ENCODE data around the gene MOB1A.

MOB1A gene

DNA sequence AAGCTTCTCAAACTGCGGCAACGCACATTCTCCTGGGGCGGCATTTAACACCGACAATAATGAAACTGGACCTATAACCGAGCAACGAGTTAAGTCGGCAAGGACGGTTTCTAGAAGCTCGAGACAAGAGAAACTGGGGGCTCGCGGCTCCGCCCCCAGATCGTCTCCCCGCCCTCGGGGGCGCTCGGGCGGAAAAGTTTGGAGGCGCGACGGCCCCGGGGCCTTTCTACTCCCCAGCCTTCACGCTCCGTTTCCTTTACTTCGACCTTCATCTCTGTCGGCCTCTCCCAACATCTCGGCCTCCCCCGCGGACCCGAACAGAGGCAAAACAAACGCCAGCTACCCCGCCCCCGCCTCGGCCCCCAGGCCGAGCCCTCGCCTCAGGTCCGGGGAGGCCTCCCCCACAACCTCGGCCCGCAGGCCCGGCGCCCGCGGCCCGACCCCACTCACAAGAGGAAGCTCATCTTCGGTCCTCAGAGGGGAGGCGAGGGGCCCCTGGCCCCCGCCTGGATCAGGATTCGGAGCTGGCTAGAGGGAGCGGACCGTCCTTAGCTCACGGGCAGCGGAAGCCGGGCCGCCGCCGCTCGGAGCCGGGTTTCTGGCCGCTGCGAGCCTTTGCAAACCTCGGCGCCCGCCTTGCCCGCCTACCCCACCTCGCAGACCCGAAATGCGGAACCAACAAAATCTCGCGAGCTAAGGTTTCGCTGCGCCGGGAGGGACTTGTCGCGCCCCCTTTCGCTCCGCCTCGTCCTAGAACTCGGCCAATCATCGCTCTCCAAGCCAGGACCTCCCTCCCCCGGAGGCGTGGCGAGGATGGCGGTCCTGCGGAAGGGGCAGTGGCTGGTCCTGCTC, at the start of gene MOB1A:
Gene MOB1A (minus strand): TSS at position 669 of the 852 bp plus-strand sequence. CDS start 205 bp downstream, at position 464.
- Histone ChIP-seq H3K9me3 (ENCODE audit: low read length) (no peaks in the 10 kb centered on the region), H3K36me3 (ENCODE audit: insufficient read depth, low read length) (no peaks in the 10 kb centered on the region), H3K4me3 (ENCODE audit: low read depth in 1 of 2, low read length in 2 of 2) (peak within 1 kb of the TSS; percentile 73 to 99), H3K27ac (ENCODE audit: low read depth, low read length) (peak within 1 kb of the TSS; percentile 89), H3K9ac (ENCODE audit: low read length) (peak within 1 kb of the TSS; percentile 80), H3K4me1 (ENCODE audit: insufficient read depth, low read length) (peaks cover 22% of the 10 kb centered on the region), H3K27me3 (ENCODE audit: control insufficient read depth in 1 of 2, insufficient read depth in 2 of 2, low read length in 2 of 2) (no peaks in the 10 kb centered on the region)

DNA sequence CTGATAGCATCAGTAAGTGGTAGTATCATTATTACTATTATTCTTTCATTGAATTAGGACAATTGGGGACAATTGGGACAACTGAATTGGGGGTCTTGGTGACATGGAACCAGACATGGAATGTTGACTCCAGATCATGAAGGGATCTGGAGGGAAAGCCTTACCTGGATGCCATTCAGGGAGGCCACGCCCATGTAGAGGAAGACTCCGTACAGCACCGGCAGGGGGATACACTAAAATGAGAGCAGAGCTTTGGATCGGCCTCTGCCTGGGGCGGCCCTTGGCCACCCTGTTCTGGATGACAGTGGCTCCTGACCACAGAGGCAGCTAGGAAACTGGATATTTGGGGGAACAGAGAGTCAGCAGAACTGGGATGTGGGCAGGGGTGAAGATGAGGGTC, 49.0 kb upstream of the MOB1A start:
- no peak overlapping the region for H3K4me3 ChIP-seq (ENCODE audit: low read depth in 1 of 2, low read length in 2 of 2)
- no peak overlapping the region for H3K27ac ChIP-seq (ENCODE audit: low read depth, low read length)

DNA sequence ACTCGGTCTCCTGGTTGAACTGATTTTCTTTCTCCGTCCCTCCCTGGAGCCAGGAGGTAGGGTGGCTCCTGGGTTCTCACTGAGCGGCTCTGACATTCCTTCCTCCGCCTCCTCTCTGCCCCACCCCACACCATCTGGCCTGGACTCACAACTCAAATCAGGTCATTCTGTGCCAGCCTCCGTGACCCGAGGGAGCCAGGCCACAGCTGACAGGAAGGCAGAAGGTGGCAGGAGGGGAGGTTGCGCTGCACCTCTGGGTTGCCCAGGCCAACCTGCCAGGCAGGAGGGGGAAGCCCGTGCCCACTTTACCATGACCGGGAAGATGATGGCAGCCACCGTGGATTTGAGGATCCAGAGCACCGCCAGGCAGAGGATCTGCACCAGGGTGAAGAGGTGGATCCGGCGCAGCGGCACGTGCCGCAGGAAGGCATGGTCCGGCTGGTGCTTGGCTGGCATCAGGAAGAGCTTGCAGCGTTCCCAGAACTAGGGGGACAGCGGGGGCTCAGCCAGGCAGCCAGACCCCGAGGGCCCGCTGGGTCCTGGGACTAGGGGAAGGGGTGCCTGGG, 48.1 kb upstream of the MOB1A start:
- H3K4me1 ChIP-seq (ENCODE audit: insufficient read depth, low read length) = no peaks in the 10 kb centered on the region
- H3K36me3 ChIP-seq (ENCODE audit: insufficient read depth, low read length) = no peaks in the 10 kb centered on the region
- no peak overlapping the region for H3K27ac ChIP-seq (ENCODE audit: low read depth, low read length)
- H3K9ac ChIP-seq (ENCODE audit: low read length) = no peak overlapping the region
- no peak overlapping the region for H3K4me3 ChIP-seq (ENCODE audit: low read depth in 1 of 2, low read length in 2 of 2)
- no peaks in the 10 kb centered on the region for H3K9me3 ChIP-seq (ENCODE audit: low read length)
- no peaks in the 10 kb centered on the region for H3K27me3 ChIP-seq (ENCODE audit: control insufficient read depth in 1 of 2, insufficient read depth in 2 of 2, low read length in 2 of 2)

More for the DNA sequence above, 49.0 kb upstream of the MOB1A start:
- no peak overlapping the region for H3K9ac ChIP-seq (ENCODE audit: low read length)
- no peaks in the 10 kb centered on the region for H3K4me1 ChIP-seq (ENCODE audit: insufficient read depth, low read length)
- H3K27me3 ChIP-seq (ENCODE audit: control insufficient read depth in 1 of 2, insufficient read depth in 2 of 2, low read length in 2 of 2) = no peaks in the 10 kb centered on the region
- H3K36me3 ChIP-seq (ENCODE audit: insufficient read depth, low read length) = no peaks in the 10 kb centered on the region
- no peaks in the 10 kb centered on the region for H3K9me3 ChIP-seq (ENCODE audit: low read length)

DNA sequence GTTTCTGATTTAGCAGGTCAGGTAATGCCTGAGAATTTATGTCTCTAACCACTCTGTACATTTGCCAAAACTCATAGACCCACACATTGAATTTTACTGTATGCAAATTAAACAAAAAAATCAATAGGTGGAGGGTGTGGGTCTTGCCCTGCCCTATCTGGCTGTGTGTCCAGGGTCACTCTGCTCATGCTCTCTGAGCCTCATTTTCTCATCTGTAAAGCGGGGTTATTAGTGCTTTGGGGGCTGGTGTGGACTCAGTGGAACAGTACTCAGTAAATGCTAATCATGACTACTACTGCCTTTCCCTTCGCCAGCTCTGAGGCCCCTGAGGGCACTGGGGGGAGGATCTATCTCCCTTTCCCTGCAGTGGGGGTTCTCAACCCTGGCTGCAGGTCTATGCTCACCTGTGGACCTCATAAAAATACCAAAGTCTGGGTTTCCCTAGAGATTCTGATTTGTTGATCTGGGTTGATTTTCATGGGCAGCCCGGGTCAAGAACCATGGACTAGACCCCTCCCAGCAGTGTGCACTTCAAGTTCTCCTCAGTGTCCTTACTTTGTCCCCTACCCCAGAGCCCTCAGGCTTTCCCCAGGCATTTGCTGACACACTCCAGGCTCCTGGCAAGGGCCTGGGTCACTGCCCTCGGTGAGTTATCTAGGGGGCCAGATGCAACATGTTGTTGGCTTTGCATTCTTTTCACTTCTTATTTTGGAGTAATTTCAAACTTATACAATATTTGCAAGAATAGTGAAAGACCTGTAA, 47.2 kb upstream of the MOB1A start:
- Histone ChIP-seq H3K9me3 (ENCODE audit: low read length) (no peaks in the 10 kb centered on the region), H3K4me3 (ENCODE audit: low read depth in 1 of 2, low read length in 2 of 2) (no peak overlapping the region), H3K36me3 (ENCODE audit: insufficient read depth, low read length) (no peaks in the 10 kb centered on the region), H3K27ac (ENCODE audit: low read depth, low read length) (no peak overlapping the region), H3K4me1 (ENCODE audit: insufficient read depth, low read length) (no peaks in the 10 kb centered on the region), H3K27me3 (ENCODE audit: control insufficient read depth in 1 of 2, insufficient read depth in 2 of 2, low read length in 2 of 2) (no peaks in the 10 kb centered on the region), H3K9ac (ENCODE audit: low read length) (no peak overlapping the region)

DNA sequence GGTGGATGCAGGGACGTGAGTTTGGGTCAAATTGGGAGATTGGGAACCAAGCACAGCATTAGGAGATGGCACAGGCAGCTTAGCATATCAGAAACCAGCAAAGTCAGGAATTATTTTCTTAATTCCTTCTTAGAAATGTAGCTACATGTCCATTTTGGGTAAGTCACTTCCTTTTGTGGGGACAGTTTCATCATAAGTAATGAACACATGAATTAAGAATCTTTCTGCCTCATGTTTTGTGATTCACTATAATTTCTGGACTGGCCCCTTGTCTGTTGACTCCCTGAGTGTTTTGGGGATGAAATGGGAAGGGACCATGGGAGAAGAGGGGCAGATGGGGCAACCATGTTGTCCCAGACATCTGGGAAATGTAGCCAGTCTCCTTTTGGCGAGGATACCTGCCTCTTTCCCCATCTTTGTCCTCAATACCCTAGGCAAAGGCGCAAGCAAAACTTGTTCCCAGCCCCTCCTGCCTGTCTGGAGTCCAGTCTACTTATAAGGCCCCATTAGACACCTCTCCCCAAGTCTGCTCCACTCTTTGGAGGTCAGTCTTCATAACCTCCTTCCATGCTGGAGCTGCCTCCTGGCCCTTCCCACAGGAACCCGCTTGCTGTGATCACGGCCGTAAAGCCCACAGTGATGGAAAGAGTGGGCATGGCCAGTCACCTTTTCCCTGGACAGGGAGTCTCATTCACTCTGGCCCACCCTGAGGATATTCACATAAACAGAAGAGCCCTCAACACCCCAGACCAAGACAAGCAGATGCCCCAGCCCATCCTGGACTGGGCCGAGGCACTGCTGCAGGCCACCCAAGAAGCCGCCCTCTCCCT, 45.5 kb upstream of the MOB1A start:
- H3K9ac ChIP-seq (ENCODE audit: low read length) = no peak overlapping the region
- no peaks in the 10 kb centered on the region for H3K27me3 ChIP-seq (ENCODE audit: control insufficient read depth in 1 of 2, insufficient read depth in 2 of 2, low read length in 2 of 2)
- no peak overlapping the region for H3K27ac ChIP-seq (ENCODE audit: low read depth, low read length)
- H3K4me3 ChIP-seq (ENCODE audit: low read depth in 1 of 2, low read length in 2 of 2) = no peak overlapping the region
- no peaks in the 10 kb centered on the region for H3K4me1 ChIP-seq (ENCODE audit: insufficient read depth, low read length)
- H3K36me3 ChIP-seq (ENCODE audit: insufficient read depth, low read length) = no peaks in the 10 kb centered on the region
- H3K9me3 ChIP-seq (ENCODE audit: low read length) = no peaks in the 10 kb centered on the region

DNA sequence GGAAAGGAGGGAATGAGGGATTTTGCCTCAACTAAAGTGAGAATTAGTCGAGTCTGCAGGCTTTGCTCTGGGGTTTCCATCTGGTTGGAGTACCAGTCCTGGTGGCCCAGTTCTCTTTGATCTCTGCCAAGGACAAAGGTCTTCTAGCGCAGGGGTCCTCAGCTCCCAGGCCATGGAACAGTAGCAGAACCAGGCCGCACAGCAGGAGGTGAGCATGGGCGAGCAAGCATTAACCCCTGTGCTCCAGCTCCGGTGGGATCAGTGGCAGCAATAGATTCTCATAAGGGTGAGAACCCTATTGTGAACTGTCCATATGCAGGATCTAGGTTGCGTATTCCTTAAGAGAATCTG, 43.6 kb upstream of the MOB1A start:
- Histone ChIP-seq H3K4me1 (ENCODE audit: insufficient read depth, low read length) (no peaks in the 10 kb centered on the region), H3K27me3 (ENCODE audit: control insufficient read depth in 1 of 2, insufficient read depth in 2 of 2, low read length in 2 of 2) (no peaks in the 10 kb centered on the region), H3K9ac (ENCODE audit: low read length) (no peak overlapping the region), H3K36me3 (ENCODE audit: insufficient read depth, low read length) (no peaks in the 10 kb centered on the region), H3K9me3 (ENCODE audit: low read length) (no peaks in the 10 kb centered on the region), H3K4me3 (ENCODE audit: low read depth in 1 of 2, low read length in 2 of 2) (no peak overlapping the region), H3K27ac (ENCODE audit: low read depth, low read length) (no peak overlapping the region)

DNA sequence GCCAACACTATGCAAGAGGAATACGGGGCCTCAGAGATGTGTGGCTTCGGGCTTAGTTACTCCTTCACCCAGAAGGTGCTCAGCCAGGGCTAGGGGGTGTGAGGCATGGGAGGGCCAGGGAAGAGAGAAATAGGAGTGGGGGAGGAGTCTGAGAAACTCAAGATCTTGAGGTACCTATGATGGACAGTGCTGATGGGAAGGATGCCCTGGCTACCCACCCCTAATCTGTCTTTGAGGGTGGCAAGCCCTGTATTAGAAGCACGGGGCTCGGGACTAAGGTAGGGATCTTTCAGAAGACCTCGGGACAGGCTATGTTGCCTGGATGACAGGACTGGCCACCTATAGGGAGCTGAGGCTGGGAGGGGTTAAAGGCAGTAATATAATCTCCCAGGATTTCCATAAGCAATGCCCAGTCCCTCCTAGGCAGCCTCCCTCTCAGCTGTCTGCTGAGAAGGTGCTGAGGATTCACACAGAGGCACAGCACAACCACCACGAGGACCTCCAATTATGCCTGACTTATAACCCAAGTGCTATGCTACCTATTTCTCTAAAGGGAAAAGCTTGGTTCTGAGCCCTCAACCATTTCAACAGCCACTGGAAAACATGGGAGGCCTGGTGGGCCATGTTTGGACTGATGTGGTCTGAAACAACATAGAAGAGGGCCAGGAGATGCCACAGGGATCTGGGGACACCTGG, 43.1 kb upstream of the MOB1A start:
- no peaks in the 10 kb centered on the region for H3K4me1 ChIP-seq (ENCODE audit: insufficient read depth, low read length)
- no peaks in the 10 kb centered on the region for H3K9me3 ChIP-seq (ENCODE audit: low read length)
- no peak overlapping the region for H3K27ac ChIP-seq (ENCODE audit: low read depth, low read length)
- no peaks in the 10 kb centered on the region for H3K36me3 ChIP-seq (ENCODE audit: insufficient read depth, low read length)
- H3K9ac ChIP-seq (ENCODE audit: low read length) = no peak overlapping the region
- H3K27me3 ChIP-seq (ENCODE audit: control insufficient read depth in 1 of 2, insufficient read depth in 2 of 2, low read length in 2 of 2) = no peaks in the 10 kb centered on the region
- H3K4me3 ChIP-seq (ENCODE audit: low read depth in 1 of 2, low read length in 2 of 2) = no peak overlapping the region

DNA sequence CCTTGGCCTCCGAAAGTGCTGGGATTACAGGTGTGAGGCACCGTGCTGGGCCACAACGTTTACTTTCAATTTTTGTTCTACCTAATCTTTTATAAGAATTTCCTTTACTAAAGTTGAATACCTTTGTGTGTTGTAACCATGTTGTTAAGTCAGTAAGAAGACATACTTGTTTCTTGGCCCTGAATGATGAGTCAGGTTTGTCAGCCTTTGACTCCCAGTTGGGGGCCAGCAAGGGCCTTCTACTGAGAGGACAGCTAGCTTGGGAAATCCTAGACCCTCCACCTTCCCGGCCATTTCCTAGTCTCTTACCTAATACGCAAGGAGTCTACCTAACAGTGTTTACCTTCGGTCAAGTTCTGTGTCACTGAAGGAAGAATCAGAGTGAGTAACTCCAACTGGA, 42.4 kb upstream of the MOB1A start:
- Histone ChIP-seq H3K9ac (ENCODE audit: low read length) (no peak overlapping the region), H3K4me3 (ENCODE audit: low read depth in 1 of 2, low read length in 2 of 2) (no peak overlapping the region), H3K27ac (ENCODE audit: low read depth, low read length) (no peak overlapping the region), H3K9me3 (ENCODE audit: low read length) (no peaks in the 10 kb centered on the region), H3K27me3 (ENCODE audit: control insufficient read depth in 1 of 2, insufficient read depth in 2 of 2, low read length in 2 of 2) (no peaks in the 10 kb centered on the region), H3K36me3 (ENCODE audit: insufficient read depth, low read length) (no peaks in the 10 kb centered on the region), H3K4me1 (ENCODE audit: insufficient read depth, low read length) (no peaks in the 10 kb centered on the region)

DNA sequence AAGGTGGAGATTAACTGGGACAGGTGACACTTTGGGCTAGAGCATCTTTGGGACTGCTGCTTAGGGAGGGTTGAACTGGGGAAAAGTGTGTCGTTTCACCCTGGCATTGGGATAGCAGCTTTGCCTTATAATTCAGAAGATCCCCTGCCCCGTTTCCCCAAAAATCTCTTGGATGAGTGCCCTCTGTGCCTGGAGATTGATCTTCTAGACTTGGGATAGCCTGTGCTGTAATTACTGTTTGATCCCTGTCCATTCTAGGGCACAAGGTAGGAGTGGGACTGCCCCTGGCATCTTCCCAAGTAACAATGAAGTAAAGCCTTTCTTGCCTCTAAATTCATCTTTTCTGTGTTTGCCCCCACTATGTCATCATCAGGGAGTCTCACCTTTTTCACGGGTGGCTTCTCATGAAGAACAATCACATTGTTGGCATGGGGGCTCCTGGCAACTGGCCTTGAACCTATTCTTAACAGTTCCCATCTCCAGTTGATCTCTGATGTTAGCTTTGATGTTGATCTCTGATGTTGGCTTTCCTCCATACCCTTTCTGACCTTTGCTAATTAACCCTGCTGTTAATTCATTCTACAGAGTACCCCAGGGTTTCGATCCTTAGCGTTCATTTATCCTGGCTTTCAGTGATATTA, 41.3 kb upstream of the MOB1A start:
- Histone ChIP-seq H3K27me3 (ENCODE audit: control insufficient read depth in 1 of 2, insufficient read depth in 2 of 2, low read length in 2 of 2) (no peaks in the 10 kb centered on the region), H3K4me1 (ENCODE audit: insufficient read depth, low read length) (no peaks in the 10 kb centered on the region), H3K36me3 (ENCODE audit: insufficient read depth, low read length) (no peaks in the 10 kb centered on the region), H3K9ac (ENCODE audit: low read length) (no peak overlapping the region), H3K4me3 (ENCODE audit: low read depth in 1 of 2, low read length in 2 of 2) (no peak overlapping the region), H3K9me3 (ENCODE audit: low read length) (no peaks in the 10 kb centered on the region), H3K27ac (ENCODE audit: low read depth, low read length) (no peak overlapping the region)

DNA sequence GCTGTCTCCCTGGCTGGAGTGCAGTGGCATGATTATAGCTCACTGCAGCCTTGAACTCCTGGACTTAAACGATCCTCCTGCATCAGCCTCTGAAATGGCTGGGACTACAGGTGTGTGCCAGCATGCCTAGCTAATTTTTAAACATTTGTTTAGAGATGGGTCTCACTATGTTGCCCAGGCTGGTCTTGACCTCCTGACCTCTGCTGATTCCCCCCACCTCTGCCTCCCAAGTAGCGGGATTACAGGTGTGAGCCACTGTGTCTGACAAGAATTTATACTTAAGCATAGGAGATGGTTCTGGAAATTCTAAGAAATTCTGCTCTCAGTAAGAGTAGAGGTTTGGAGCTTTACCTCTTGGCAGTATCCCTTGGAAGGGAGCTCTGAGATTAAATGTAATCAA, 38.0 kb upstream of the MOB1A start:
- H3K27me3 ChIP-seq (ENCODE audit: control insufficient read depth in 1 of 2, insufficient read depth in 2 of 2, low read length in 2 of 2) = no peaks in the 10 kb centered on the region
- no peak overlapping the region for H3K4me3 ChIP-seq (ENCODE audit: low read depth in 1 of 2, low read length in 2 of 2)
- no peak overlapping the region for H3K9ac ChIP-seq (ENCODE audit: low read length)
- no peaks in the 10 kb centered on the region for H3K9me3 ChIP-seq (ENCODE audit: low read length)
- no peaks in the 10 kb centered on the region for H3K4me1 ChIP-seq (ENCODE audit: insufficient read depth, low read length)
- no peak overlapping the region for H3K27ac ChIP-seq (ENCODE audit: low read depth, low read length)
- no peaks in the 10 kb centered on the region for H3K36me3 ChIP-seq (ENCODE audit: insufficient read depth, low read length)
